ENCODE measurements around the gene PSTPIP1.
A peak's percentile ranks its signal among the peaks of the same experiment; 100 is the strongest.

The PSTPIP1 gene

DNA sequence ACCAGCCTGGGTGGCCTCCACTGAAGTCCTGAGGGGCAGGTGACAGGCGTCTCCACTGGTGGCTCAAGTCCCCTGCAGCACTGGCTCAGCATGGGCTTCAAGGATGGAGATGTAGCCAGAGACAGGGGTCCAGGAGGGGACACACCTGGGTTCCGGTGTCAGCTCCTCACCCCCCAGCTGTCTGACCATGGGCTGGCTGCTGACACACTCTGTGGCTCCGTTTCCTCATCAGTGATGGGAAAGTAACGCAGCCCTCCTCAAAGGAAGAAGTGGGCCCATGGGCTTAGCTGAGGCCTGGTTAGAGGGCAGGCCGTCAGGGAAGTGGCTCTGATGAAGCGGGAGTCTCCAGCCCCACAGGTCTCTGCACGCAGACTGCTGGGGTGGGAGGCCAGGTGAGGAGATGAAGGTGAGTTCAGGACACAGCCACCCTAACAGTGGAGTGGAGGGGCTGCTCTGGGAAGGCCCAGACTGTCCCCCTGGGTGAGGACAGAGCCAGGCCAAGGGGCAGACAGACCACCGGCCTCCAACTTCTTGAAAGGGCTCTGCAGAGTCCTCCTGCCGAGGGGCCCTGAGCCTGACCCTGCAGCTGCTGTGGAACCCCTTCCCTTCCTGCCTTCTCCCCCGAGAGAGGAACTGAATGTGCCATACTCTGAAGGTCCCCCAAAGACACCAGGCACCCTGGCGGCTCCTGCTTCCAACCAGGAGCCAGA lies 24.0 kb downstream of the PSTPIP1 start:
- DNase-seq (ENCODE audit: low spot score), result no peak

DNA sequence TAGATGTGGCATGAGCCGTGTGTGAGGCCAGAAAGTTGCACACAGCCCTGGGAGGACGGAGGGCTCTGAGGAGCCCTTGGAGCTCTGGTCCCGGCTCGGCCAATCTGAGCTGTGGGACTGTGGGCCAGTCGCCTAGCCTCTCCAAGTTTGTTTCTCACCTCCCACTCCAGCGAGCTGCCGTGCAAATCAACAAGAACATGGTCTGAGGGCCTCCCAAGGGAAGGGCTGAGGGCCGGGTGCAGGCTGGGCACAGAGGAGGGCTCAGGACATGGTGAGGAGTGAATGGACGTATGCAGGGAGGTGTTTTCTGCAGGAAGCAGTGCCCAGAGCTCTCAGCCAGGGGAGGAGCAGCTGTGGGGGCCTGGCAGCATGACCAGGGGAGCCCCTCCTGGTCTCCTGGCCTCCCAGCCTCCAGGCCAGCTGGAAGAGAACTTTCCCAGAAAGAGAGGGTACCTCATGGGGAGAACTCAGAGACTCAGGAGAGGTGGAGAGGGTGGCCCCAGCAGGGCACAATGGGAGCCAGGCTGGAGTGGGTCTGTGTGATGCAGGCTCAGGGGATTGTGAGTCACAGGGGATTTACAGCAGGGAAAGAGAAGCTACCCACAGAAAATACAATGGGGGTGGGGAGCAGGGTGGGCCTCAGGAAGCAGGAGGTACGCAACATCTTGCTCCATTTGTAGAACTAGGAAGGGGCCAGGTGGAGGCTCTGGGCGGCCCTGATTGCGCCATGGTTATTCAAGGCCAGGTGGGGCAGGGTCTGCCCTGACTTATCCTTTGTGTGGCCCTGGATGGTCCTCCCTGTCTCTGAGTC lies 24.8 kb downstream of the PSTPIP1 start:
- no peak for DNase-seq (ENCODE audit: low spot score)

DNA sequence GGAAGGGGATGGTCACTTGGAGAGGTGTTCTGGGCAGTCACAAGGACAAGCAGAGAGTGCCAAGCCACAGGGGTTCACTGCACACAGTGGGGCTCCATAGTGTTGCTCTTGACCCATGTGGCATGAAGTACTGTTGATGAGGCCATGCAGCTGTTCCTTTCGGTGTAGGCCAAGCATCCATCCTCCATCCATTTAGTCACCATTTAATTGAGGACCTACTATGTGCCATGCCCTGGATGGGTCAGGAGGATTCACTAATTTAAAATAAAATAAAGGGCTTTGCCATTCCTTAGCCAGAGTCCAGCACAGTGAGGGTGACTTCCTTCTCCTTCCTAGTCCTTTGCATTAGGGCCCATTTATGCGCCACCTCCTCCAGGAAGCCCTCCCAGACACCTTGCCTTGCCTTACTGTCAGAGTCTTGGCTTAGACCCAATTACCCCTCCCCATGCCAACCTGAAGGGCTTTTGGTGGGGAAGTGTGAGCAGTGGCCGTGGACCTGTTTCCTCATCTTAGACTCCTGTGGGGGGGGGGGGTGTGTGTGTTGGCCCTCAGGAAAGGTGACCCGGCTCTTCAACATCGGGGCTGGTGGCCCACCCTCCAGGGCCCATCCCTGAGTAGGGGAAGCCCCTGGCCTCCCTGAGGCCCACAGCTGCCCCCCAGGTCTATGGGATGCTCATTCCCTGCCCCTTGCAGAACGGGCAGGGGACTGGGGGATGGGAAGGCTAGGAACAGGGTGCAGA lies 25.6 kb downstream of the PSTPIP1 start:
- no peak for DNase-seq (ENCODE audit: low spot score)

DNA sequence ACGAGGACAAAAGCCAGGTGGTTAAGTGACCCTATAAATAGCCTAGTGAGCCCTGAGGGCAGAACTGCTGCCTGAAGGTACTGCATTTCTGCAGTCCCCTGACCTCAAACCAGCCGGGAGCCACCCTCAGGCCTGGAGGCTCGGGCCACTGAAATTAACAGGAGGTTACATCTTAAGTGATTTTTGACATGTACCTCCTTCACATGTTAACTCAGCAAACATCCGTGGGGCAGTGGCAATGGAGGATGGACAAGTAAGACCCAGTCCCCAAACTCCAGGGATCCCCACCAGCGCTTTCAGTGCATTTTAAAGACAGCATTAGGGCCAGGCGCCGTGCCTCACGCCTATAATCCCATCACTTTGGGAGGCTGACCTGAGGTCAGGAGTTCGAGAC lies 26.2 kb downstream of the PSTPIP1 start:
- DNase-seq (ENCODE audit: low spot score), result no peak

DNA sequence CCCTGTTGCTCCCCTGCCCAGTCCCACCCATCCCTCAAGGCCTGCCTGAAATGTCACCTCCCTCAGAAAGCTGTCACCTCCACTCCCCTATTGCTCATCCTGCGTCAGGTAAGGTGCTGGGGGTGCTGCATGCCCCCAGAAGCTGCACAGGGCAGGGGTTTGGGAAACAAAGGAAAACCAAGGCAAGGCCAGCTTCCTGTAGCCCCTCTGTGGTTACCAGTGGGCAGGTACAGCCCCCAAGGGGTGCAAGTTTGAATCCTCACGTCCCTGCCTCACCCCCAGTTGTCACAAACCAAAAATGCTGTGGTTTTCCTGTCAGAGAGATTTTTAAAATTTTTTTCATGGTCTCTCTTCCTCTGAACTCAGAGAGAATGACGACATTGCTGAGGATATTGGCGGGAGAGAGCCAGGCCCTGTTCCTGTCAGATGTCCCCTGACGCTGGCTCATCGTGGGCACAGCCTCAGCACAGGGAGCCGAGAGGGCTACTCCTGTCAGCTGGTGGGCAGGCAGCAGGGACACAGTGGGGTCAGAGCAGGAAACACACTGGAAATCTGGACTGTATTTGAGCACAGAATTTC lies 27.0 kb downstream of the PSTPIP1 start:
- no peak for DNase-seq (ENCODE audit: low spot score)

DNA sequence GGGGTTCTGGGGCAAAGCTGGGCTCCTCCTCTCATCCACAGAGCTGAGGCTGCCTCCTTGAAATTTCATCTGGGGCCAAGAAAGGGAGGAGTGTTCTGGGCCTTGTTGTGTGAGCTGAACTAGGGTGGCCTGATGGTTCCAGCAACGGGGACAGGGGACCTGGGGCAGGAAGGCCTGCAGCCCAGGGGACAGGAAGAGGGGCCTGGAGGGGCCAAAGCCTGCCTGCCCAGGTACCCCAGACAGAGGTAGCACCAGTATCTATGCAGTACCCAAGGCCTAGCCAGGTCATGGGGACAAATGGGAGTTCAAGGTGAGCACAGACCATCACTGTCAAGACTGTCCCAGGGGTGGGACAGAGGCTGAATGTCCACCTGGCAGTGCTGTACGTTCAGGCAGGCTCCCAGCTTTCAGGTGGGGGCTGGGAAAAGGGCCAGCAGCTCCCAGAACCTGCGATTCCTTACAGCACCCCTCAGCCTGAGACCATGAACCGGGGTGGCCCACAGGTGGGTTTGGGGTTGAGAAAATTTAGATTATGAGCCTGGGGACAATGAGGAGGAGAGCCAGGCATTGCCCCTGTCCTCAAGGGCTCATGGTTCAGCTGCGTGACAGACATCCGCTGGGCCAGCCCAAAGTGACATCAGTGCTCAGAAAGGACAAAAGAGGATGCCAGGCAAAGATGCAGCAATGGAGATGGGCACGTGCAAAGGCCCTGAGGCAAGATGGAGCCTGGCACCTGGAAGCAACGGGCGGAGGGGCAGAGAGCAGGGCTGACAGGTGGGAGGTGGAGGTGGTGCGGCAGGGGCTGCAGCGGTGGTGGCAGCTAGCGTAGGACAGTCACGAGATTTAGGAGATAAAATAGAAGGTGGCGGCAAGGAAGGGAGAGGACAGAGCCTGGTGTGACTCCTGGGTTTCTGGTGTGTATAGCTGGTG lies 28.0 kb downstream of the PSTPIP1 start:
- DNase-seq (ENCODE audit: low spot score), result no peak

DNA sequence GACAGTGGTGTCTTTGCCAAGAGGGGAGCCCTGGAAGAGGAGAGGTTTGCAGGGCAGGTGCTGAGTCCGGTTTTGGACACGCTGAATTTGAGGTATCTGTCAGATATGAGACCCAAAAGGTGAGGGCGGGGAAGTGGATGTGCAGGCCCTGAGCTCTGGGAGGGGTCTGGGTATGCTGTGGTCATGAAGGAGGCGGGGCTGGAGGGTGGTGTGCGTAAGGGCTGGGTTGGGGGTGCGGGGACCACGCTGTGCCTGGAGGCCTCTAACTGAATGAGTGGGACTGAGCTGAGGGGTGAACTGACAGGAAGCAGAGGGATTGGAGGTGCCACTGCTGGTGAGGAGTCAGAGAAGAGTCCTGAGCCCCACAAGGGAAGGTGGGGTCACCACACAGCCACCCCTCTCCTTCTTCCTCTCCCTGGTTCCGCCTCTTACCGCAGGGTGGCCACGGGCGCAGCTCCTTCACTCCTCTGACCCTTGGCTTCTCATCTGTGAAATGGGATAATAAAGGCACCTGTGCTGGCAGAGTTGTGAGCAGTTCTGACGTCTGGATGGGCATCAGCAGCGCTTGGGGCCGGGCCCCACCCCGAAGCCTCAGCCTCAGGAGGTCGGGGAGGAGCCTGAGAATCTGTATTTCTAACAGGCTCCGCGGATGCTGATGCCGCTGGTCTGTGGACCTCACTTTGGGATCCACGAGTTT lies 28.8 kb downstream of the PSTPIP1 start:
- DNase-seq (ENCODE audit: low spot score), result no peak

DNA sequence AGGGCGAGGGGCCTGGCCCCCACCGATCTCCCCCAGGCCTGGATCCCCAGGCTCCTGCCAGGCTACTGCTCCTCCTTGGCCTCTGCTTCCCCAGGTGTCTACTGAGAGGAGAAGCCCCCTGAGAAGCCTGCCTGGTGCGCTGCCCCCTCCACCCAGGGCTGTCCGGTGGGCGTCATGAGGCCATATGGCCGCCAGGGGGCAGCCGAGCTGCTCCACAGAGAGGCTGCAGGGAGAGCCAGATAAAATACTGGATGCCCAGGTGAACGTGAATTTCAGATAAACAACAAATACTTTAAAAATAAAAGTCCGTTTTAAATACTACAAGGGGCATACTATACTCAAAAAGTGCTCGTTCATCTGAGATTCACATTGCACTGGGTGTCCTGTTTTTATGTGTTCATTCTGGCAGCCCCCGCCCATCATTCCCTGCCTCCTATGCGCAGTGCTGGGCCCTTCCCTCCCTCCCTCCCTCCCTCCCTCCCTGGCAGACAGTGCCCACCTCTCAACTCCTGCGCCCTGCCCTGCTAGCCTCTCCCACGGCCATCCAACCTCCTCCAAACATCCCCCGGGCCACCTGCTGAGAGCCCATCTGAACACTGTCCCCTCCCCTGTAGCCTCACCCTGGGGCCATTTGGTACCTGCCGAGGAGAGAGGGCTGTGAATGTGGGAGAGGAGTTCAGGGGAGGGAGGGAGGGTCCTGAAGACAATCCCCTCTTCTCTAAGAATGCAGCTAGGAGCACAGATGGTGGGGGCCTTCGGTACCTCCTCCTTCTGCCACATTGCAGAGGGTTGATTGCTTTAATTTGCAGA lies 29.6 kb downstream of the PSTPIP1 start:
- peak; percentile 35 for DNase-seq (ENCODE audit: low spot score)

DNA sequence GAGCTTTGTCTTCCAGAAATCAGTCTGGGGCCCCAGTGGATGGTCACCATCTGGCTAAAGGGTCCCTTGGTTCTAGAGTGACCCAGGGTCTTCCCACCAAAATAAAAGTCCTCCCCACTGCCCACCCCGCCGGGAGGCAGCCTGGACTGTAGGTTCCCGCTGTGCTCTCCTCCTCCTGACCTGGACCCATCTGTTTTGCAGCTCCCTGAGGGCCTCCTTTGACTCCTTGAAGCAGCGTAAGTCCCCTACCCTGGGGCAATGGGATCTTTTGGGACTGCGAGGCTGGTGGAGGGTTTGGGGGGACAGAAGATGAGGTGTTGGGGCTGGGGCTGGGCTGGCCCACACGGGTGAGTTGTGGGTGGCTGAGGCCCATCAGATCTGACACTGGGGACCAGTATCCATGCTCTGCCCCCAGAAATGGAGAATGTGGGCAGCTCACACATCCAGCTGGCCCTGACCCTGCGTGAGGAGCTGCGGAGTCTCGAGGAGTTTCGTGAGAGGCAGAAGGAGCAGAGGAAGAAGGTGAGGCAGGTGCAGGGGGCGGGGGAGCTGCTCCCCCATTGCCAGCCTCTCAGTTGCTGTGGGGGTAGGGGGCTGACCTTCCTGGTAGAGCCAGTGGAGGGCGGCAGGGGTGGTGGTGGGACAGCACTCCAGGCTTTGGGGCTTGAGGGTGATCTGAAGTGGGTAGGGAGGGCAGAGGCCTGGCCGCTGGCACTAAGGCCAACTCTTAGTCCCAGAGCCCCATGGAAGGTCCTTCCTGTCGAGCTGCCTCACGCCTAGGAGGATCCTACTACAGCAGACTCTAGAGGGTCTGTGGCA lies 30.4 kb downstream of the PSTPIP1 start:
- no peak for DNase-seq (ENCODE audit: low spot score)

DNA sequence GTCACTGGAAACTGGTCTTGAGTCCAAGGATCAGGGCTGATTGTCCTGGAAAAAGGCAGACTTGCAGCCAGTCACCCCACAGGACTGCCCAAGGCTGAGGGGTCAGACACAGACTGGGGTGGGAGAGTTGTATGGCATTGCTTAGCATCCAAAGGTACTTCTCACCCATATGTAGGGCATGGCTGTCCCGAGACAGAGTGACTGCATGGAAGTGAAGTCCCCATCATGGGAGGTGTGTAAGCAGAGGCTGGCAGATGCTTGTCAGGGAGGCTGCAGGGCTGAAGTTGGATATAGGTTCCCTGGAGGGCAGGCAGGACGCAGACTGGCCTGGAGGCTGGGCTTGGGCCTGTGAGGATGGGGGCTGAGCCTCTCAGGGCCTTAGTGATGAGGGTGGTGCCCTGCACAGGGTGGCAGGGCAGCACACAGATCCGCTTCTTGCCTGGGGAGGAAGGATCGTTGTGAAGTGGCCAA lies 31.1 kb downstream of the PSTPIP1 start:
- DNase-seq (ENCODE audit: low spot score), result no peak

DNA sequence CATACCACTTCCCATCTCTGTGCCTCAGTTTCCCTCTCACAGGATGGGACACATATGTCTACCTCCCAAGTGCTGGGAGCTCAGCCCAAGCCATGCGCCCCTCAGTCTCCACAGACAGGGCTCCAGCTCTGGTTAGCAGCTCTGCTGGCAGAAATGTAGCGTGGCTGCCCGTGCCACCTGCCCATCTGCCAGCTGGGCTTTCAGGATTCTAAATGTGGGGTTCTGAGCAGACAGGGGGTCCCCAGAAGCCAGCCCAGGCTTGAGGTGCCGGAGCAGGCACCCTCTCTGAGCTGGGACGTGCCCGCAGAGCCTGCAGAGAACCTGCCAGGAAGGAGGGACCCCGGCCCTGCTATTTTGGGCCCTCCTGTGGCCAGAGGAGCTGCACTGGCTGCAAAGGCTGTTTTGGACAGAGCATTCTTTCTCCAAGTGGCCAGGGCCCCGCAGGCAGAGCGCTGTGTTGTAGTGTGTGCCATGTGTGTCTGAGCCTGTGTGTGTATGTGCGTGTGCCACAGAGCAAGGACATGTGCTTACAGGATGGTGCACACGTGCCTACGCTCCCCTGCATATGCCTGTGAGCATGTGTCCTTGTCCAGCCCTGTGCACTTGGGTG lies 31.7 kb downstream of the PSTPIP1 start:
- no peak for DNase-seq (ENCODE audit: low spot score)

DNA sequence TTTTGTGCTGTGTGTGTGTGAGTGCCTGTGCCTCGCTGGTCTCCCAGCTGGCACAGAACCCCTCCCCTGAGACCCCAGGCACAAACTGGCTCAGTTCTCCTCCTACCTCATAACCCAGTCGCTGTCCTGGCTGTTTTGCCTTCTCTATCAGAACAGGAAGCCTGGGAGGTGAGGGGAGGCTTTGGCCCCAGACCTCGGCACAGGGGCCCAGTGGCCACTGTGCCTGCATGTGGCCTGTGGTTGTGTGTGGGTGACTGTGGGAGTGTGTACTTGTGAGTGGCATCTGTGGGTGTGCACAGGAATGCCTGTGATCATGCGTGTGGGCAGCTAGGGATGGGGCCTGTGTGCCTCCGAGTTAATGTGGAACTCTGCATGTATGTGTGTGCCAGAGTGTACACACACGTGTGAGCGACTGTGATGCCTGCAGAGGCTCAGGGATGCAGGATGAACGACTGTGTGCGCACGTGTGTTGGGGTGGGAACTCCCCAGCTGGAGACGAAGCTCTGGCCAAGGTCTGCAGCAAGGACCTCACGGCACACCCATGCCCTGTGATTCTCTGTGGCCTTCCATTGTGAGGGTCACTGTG lies 32.3 kb downstream of the PSTPIP1 start:
- DNase-seq (ENCODE audit: low spot score), result no peak

DNA sequence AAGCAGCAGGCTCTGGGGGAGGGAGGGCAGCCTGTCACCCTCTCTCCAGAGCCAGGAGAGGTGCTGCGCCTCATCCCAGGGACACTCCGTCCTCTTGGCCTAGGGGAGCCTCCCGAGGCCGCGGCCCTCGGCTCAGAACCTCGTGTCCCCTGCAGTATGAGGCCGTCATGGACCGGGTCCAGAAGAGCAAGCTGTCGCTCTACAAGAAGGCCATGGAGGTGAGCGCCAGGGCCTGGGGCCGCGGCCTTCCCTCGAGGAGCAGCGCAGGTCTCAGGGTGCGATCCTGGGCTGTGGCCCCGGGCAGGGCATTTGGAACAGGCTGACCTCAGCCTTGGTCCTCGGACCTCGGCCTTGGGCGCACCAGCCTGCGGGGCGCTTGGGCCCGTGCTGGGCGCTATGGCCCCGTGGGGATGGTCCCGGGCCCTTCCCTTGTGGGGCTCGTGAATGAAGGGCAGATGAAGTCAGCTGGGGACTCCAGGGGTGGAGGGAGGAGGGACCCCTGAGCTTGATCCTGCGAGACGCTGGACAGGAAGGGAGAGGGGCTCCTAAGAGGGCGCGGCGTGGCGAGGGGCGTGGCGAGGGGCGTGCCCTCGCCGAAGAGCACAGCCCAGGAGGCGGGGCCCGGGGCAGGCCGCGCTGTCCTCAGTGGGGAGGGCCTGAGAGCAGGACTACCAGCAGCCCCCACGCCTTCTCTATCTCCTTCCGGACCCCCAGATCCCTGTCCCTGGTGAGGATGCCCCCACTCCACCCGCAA lies 32.9 kb downstream of the PSTPIP1 start:
- DNase-seq (ENCODE audit: low spot score), result no peak

DNA sequence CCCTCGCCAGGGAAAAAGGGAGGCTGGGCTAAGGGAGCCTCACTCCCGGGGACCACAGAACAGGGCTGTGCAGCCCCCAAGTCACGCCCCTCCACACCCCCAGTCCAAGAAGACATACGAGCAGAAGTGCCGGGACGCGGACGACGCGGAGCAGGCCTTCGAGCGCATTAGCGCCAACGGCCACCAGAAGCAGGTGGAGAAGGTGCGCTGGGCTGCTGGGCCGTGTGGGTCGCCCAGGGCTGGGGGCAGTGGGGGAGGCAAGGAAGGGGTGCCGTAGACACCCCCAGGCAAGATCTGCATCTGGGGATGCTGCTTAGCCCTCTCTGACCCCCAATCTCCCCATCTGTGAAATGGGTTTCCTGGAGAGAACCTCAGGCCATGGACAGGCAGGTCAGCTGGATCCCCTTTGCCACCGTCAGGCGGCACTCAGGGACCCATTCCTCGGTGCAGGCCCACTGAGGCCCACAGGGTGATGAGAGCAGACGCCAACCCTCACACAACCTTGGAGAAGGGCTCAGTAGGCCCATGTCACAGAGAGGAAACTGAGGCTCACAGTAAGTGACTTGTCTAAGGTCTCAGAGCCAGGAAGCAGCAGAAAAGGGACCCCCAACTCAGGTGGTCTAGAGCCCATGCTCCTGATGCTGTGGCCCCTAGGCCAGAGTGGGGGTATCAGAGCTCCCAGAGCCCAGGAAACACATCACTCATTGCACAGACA lies 33.7 kb downstream of the PSTPIP1 start:
- DNase-seq (ENCODE audit: low spot score), result no peak

DNA sequence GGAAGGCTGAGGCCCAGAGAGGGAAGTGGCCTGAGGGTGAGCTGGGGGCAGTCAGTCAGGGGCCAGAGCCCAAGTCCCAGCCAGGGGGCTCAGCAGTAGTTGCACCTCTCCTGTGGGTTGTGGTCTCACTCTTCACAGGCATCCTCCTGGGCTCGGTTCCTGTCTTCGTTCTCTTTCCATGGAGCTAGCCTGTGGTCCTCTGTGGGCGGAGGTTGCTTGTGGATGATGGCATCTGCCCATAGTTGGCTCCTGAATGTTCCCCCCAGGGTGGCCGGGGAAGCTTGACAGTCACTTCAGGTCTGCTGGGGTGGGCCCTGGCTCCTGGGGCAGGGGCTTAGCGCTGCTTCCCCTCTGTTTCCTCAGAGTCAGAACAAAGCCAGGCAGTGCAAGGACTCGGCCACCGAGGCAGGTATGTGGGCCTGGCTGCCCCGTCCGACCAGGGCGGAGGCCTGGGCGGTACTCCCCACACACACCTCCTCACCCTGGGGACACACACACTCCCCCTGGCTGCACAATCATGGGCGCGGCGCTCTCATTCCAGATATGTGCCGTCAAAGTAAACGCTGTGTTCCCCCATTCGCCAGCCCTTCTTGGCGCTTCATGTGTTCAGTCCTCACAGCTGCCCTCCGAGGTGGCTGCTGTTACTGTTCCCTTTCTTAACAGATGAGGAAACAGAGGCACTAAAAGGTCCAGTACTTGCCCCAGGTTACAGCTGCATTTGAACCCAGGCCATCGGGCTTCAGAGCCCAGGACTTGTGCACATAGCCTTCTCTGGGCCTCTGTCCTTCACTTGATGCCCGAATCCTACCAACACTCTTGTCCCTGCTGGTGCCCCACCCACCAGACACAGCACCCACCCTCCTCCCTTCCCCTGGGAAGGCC lies 34.5 kb downstream of the PSTPIP1 start:
- DNase-seq (ENCODE audit: low spot score), result no peak

Measured in RKO (cell line).